IMR-90 (cell line): ENCODE data around the gene XPNPEP2. TPM values are rescaled to one million over a fixed set of nuclear protein-coding genes. Genes with fewer than 3 reads are reported as not detected.

ENCODE experiments used
- ATAC-seq: fragments of 200-7000 bp; cut with Tn5 transposase; 2 replicates; pipeline ENCODE4 v1.9.1; 2020; ENCODE audit warnings: low read depth, mild to moderate bottlenecking, moderate library complexity
- BruUV-seq: library from RNA; stranded (reverse); fragments of 400-500 nt; replicated peaks from 2 replicates; lab custom pipeline; 2021; lab: Mats Ljungman, UMichigan
- CTCF ChIA-PET: fragments of 300-600 bp; formaldehyde crosslinking; extraction: SDS; loops from one replicate; lab custom pipeline; 2021; ENCODE audit warnings: antibody characterized with exemption; lab: Yijun Ruan, JAX
- POLR2A ChIA-PET: fragments of 300-600 bp; sonication (Branson Sonifier 250); formaldehyde crosslinking; loops from one replicate; lab custom pipeline; 2022; ENCODE audit warnings: antibody characterized with exemption; ENCODE audit not compliant: unreplicated experiment; lab: Charles Lee
- DNase-seq: peaks from one replicate; pipeline ENCODE4 v3.0.0; 2013
- H2AFZ ChIP-seq: replicated peaks from 2 replicates; pipeline ENCODE3; 2013; ENCODE audit warnings: low read length, mild to moderate bottlenecking; ENCODE audit not compliant: poor library complexity
- H2AK5ac ChIP-seq: 2 replicates; pipeline ENCODE4 v1.6.1; 2013; ENCODE audit warnings: low read depth, low read length, inconsistent platforms
- H2AK9ac ChIP-seq: replicated peaks from 2 replicates; pipeline ENCODE3; 2013; ENCODE audit warnings: mild to moderate bottlenecking, low read depth, low read length, moderate library complexity; ENCODE audit not compliant: poor library complexity
- H2BK120ac ChIP-seq: 2 replicates; pipeline ENCODE4 v1.6.1; 2013; ENCODE audit warnings: low read depth, low read length, inconsistent platforms
- H2BK15ac ChIP-seq: 3 replicates; pipeline ENCODE4 v1.6.1; 2013; ENCODE audit warnings: low read depth, low read length, inconsistent platforms
- H2BK20ac ChIP-seq: 2 replicates; pipeline ENCODE4 v1.6.1; 2013; ENCODE audit warnings: low read depth, mild to moderate bottlenecking, inconsistent platforms, low read length, moderate library complexity
- H2BK5ac ChIP-seq: 2 replicates; pipeline ENCODE4 v1.6.1; 2013; ENCODE audit warnings: mild to moderate bottlenecking, low read depth, low read length, inconsistent platforms; ENCODE audit not compliant: poor library complexity, severe bottlenecking
- H3K14ac ChIP-seq: replicated peaks from 2 replicates; pipeline ENCODE4 v1.6.1; 2013; ENCODE audit warnings: low read depth, low read length, inconsistent platforms
- H3K18ac ChIP-seq: 2 replicates; pipeline ENCODE4 v1.6.1; 2013; ENCODE audit warnings: low read depth, low read length, control low read depth
- H3K23ac ChIP-seq: 2 replicates; pipeline ENCODE4 v1.6.1; 2013; ENCODE audit warnings: low read depth, low read length, inconsistent platforms
- H3K27ac ChIP-seq: 2 replicates; pipeline ENCODE4 v1.5.1; 2013; ENCODE audit warnings: mild to moderate bottlenecking, control low read depth, low read length; ENCODE audit not compliant: insufficient read depth
- H3K27me3 ChIP-seq: 2 replicates; pipeline ENCODE4 v1.6.1; 2013; ENCODE audit warnings: low read length; ENCODE audit not compliant: control insufficient read depth, insufficient read depth
- H3K36me3 ChIP-seq: 2 replicates; pipeline ENCODE4 v1.6.1; 2013; ENCODE audit warnings: low read length, mixed read lengths; ENCODE audit not compliant: control insufficient read depth, insufficient read depth
- H3K4ac ChIP-seq: 2 replicates; pipeline ENCODE4 v1.6.1; 2013; ENCODE audit warnings: low read depth, low read length, inconsistent platforms
- H3K4me1 ChIP-seq: 2 replicates; pipeline ENCODE4 v1.6.1; 2013; ENCODE audit warnings: low read length, mixed read lengths; ENCODE audit not compliant: control insufficient read depth, insufficient read depth
- H3K4me2 ChIP-seq: 2 replicates; pipeline ENCODE4 v1.6.1; 2013; ENCODE audit warnings: low read depth, mild to moderate bottlenecking, control low read depth, low read length, moderate library complexity
- H3K4me3 ChIP-seq: 2 replicates; pipeline ENCODE4 v1.5.1; 2013; ENCODE audit warnings: low read depth, mild to moderate bottlenecking, control low read depth, low read length, moderate library complexity; ENCODE audit not compliant: insufficient read depth
- H3K56ac ChIP-seq: 2 replicates; pipeline ENCODE4 v1.6.1; 2013; ENCODE audit warnings: low read length, inconsistent platforms; ENCODE audit not compliant: insufficient read depth; ENCODE audit errors: extremely low read depth
- H3K79me1 ChIP-seq, 2 experiments: 2 replicates each; pipeline ENCODE4 v1.6.1; 2013; ENCODE audit warnings: low read length in 2 of 2, inconsistent platforms in 1 of 2, low read depth in 1 of 2
- H3K9ac ChIP-seq: 2 replicates; pipeline ENCODE4 v1.6.1; 2013; ENCODE audit warnings: low read depth, low read length, control low read depth
- H3K9me1 ChIP-seq: 2 replicates; pipeline ENCODE4 v1.6.1; 2013; ENCODE audit warnings: low read length, inconsistent platforms; ENCODE audit not compliant: insufficient read depth
- H3K9me3 ChIP-seq: 2 replicates; pipeline ENCODE4 v1.6.1; 2013; ENCODE audit warnings: low read length; ENCODE audit not compliant: control insufficient read depth, insufficient read depth
- H4K20me1 ChIP-seq: 2 replicates; pipeline ENCODE4 v1.6.1; 2013; ENCODE audit warnings: low read length, inconsistent platforms; ENCODE audit not compliant: insufficient read depth
- H4K5ac ChIP-seq: 2 replicates; pipeline ENCODE4 v1.6.1; 2013; ENCODE audit warnings: mild to moderate bottlenecking, low read depth, low read length, control low read depth
- H4K8ac ChIP-seq, 2 experiments: 2 replicates each; pipeline ENCODE4 v1.6.1; 2013; ENCODE audit warnings: low read depth in 2 of 2, low read length in 2 of 2, control low read depth in 1 of 2, inconsistent platforms in 1 of 2
- H4K91ac ChIP-seq: 2 replicates; pipeline ENCODE4 v1.6.1; 2013; ENCODE audit warnings: low read depth, low read length, inconsistent platforms; ENCODE audit not compliant: insufficient read depth
- BHLHE40 ChIP-seq: fragments of 150-350 bp; IDR thresholded peaks from 2 replicates; pipeline ENCODE4 v1.6.1; 2016; ENCODE audit warnings: mild to moderate bottlenecking, low read depth, low read length
- CEBPB ChIP-seq: IDR thresholded peaks from 2 replicates; pipeline ENCODE4 v1.6.1; 2012; ENCODE audit warnings: low read depth, low read length, improper control_type of control experiment
- CHD1 ChIP-seq: IDR thresholded peaks from 2 replicates; pipeline ENCODE4 v1.6.1; 2012; ENCODE audit warnings: low read depth, low read length, improper control_type of control experiment
- MXI1 ChIP-seq: IDR thresholded peaks from 2 replicates; pipeline ENCODE4 v1.6.1; 2012; ENCODE audit warnings: low read depth, mild to moderate bottlenecking, low read length, moderate library complexity, borderline replicate concordance
- NFE2L2 ChIP-seq: fragments of 150-350 bp; IDR thresholded peaks from 2 replicates; pipeline ENCODE4 v1.6.1; 2016; ENCODE audit warnings: low read depth, mild to moderate bottlenecking, low read length
- RFX5 ChIP-seq: IDR thresholded peaks from 2 replicates; pipeline ENCODE4 v1.8.0; 2012; ENCODE audit warnings: low read depth, mild to moderate bottlenecking, low read length, moderate library complexity
- WGBS, 2 experiments: methylation state at CpG; one replicate each; pipeline versions ENCODE4 v1.1.5 to v1.1.7; 2013; ENCODE audit warnings: missing lambda C conversion rate in 2 of 2; ENCODE audit not compliant: insufficient read length in 1 of 2; ENCODE audit errors: extremely low coverage in 2 of 2; 5-methylcytosine and 5-hydroxymethylcytosine counted together
- dilution Hi-C: fragments of 300-500 bp; cut with HindIII; formaldehyde crosslinking; loops from one replicate; pipeline ENCODE4 v1.14.3; 2018; ENCODE audit warnings: low sequenced_read_pairs; ENCODE audit not compliant: unreplicated experiment
- in situ Hi-C: fragments of 300-500 bp; cut with MboI; formaldehyde crosslinking; loops from 3 replicates; pipeline ENCODE4 v1.14.3; 2019; ENCODE audit warnings: low sequenced_read_pairs, inconsistent platforms, mixed read lengths
- intact Hi-C: fragments of 100-400 bp; cut with micrococcal nuclease; formaldehyde crosslinking; loops from 2 replicates; pipeline ENCODE4 v1.10.0; 2022
- polyA plus RNA-seq, 3 experiments: library from polyadenylated mRNA; depleted of rRNA; stranded (reverse); fragments of >200 nt; gene quantifications; 2 replicates each; pipeline ENCODE4 v1.2.3, GENCODE V29; 2012; ENCODE audit warnings: low replicate concordance in 1 of 3
- total RNA-seq: library from RNA; depleted of rRNA; stranded (reverse); fragments of >200 nt; gene quantifications from 2 replicates; pipeline ENCODE4 v1.2.3, GENCODE V29; 2012
- TF ChIP-seq, protein P1 (sequence below): conservative IDR thresholded peaks from 2 replicates; pipeline ENCODE4 v1.5.1; 2012; ENCODE audit warnings: mild to moderate bottlenecking, low read depth, low read length, improper control_type of control experiment
- TF ChIP-seq, protein P2 (sequence below): fragments of 150-350 bp; IDR thresholded peaks from 2 replicates; pipeline ENCODE4 v1.6.1; 2017; ENCODE audit warnings: mild to moderate bottlenecking, antibody characterized with exemption, low read length, low read depth

The XPNPEP2 gene
- total and polyA plus RNA-seq, 2 of the 4 experiments (the other 2 are of a cell fraction): under 0.01 to 0.07 TPM

DNA sequence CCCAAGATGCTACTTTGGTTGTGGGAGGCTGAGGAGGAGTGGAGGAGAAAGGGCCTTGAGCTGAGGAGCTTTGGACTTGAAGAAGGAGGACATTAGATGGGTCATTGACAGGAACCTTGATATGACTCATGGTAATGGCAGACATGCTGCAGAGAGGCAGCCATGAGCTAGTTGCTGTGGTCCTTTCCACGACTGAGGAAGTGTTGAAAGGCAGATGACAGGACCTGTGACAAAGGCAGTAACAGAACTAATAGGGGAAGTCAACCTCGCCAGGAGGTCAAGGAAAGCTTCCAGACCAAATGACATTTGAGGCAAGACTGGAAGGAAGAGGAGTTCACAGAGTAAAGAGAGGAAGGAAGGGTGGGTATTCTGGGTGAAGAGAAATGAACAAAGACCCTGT, 7.6 kb upstream of the XPNPEP2 start (continued):
- TF ChIP-seq, protein P1, sequence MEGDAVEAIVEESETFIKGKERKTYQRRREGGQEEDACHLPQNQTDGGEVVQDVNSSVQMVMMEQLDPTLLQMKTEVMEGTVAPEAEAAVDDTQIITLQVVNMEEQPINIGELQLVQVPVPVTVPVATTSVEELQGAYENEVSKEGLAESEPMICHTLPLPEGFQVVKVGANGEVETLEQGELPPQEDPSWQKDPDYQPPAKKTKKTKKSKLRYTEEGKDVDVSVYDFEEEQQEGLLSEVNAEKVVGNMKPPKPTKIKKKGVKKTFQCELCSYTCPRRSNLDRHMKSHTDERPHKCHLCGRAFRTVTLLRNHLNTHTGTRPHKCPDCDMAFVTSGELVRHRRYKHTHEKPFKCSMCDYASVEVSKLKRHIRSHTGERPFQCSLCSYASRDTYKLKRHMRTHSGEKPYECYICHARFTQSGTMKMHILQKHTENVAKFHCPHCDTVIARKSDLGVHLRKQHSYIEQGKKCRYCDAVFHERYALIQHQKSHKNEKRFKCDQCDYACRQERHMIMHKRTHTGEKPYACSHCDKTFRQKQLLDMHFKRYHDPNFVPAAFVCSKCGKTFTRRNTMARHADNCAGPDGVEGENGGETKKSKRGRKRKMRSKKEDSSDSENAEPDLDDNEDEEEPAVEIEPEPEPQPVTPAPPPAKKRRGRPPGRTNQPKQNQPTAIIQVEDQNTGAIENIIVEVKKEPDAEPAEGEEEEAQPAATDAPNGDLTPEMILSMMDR: no peak
- no peak for TF ChIP-seq BHLHE40
- no peak for TF ChIP-seq RFX5

DNA sequence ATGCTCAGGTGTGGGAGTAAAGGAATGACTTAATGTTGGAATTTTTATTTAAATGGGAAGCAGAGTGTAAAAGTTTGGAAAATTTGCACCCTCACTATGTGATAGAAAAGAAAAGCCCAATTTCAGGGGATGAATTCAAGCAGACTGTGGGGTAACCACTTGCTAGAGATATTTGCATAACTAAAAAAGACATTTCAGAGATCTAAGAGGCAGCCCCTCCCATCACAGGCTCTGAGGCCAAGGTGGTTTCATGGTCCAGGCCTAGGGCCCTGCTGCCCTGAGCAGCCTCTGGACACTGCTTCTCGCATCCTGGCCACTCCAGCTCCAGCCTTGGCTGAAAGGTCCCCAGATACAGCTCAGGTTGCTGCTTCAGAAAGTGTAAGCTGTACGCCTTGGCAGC, 5.9 kb upstream of the XPNPEP2 start:
- WGBS, 2 experiments: 42% methylated on average over 2 of the region's 2 CpGs; no CpG with 5 or more reads in 1 of the 2 experiments
- no peak overlapping the region for H3K18ac ChIP-seq
- no peak overlapping the region for H2BK20ac ChIP-seq
- H2BK15ac ChIP-seq: no peak overlapping the region
- H3K14ac ChIP-seq: no peak overlapping the region
- intact Hi-C loops: no loop called here
- no peaks in the 10 kb centered on the region for H4K20me1 ChIP-seq
- H3K36me3 ChIP-seq: no peaks in the 10 kb centered on the region
- no peak overlapping the region for H3K23ac ChIP-seq
- no peak overlapping the region for H2AK5ac ChIP-seq
- BruUV-seq: no TSS peak
- no peak for TF ChIP-seq MXI1
- TF ChIP-seq CEBPB: no peak
- TF ChIP-seq, protein P2, sequence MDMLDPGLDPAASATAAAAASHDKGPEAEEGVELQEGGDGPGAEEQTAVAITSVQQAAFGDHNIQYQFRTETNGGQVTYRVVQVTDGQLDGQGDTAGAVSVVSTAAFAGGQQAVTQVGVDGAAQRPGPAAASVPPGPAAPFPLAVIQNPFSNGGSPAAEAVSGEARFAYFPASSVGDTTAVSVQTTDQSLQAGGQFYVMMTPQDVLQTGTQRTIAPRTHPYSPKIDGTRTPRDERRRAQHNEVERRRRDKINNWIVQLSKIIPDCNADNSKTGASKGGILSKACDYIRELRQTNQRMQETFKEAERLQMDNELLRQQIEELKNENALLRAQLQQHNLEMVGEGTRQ: no peak
- no peak for TF ChIP-seq CHD1
- TF ChIP-seq, protein P1: no peak
- no peak for TF ChIP-seq BHLHE40
- TF ChIP-seq NFE2L2: no peak
- no peaks in the 10 kb centered on the region for H3K79me1 ChIP-seq
- ChIA-PET POLR2A (no interaction called here), CTCF (no interaction called here)
- H3K4ac ChIP-seq: no peak overlapping the region
- no peak overlapping the region for H3K4me2 ChIP-seq
- peaks cover 31% of the 10 kb centered on the region for H3K27me3 ChIP-seq
- no peak overlapping the region for H3K4me3 ChIP-seq
- dilution Hi-C loops: no loop called here
- H2AK9ac ChIP-seq: no peak overlapping the region
- H4K5ac ChIP-seq: no peak overlapping the region
- H3K4me1 ChIP-seq: no peaks in the 10 kb centered on the region
- H3K27ac ChIP-seq: no peak overlapping the region
- no peak overlapping the region for H4K8ac ChIP-seq
- DNase-seq (no peak), ATAC-seq (no peak)
- no peaks in the 10 kb centered on the region for H3K9me3 ChIP-seq
- H3K9ac ChIP-seq: no peak overlapping the region
- H3K9me1 ChIP-seq: no peaks in the 10 kb centered on the region
- H2BK120ac ChIP-seq: no peak overlapping the region
- no peak overlapping the region for H3K56ac ChIP-seq
- H4K91ac ChIP-seq: no peak overlapping the region
- no peak overlapping the region for H2BK5ac ChIP-seq
- no peak overlapping the region for H2AFZ ChIP-seq
- in situ Hi-C loops: no loop called here
